ENCODE results near the gene VPS4B.
"Not testable (repeated sequence)": the region's sequence is repeated elsewhere in the genome, so short reads cannot be mapped to it uniquely, and the experiment has no call there.

VPS4B gene

GRCh38 chr18:63422087-63422863 is at the start of gene VPS4B:
TSS of gene VPS4B (minus strand) at chr18:63422476. CDS start at chr18:63422259, 217 bp downstream.
- FAIRE-seq, result peak; percentile 47

- FAIRE-seq, result no peak
Measured at GRCh38 chr18:63470751-63471150, 48.5 kb upstream of the VPS4B start.

- FAIRE-seq, result no peak
Measured at GRCh38 chr18:63468575-63468974, 46.3 kb upstream of the VPS4B start.

- no peak for FAIRE-seq
Measured at GRCh38 chr18:63467699-63468098, 45.4 kb upstream of the VPS4B start.

- FAIRE-seq, result no peak
Measured at GRCh38 chr18:63465059-63465458, 42.8 kb upstream of the VPS4B start.

GRCh38 chr18:63464434-63464833 is 42.2 kb upstream of the VPS4B start:
- FAIRE-seq, result no peak

- no peak for FAIRE-seq
Measured at GRCh38 chr18:63460414-63460813, 38.1 kb upstream of the VPS4B start.

- no peak for FAIRE-seq
Measured at GRCh38 chr18:63457977-63458376, 35.7 kb upstream of the VPS4B start.

- no peak for FAIRE-seq
Measured at GRCh38 chr18:63454497-63454896, 32.2 kb upstream of the VPS4B start.

- FAIRE-seq, result not testable (repeated sequence)
Measured at GRCh38 chr18:63452751-63453150, 30.5 kb upstream of the VPS4B start.

- no peak for FAIRE-seq
Measured at GRCh38 chr18:63451799-63452660, 29.8 kb upstream of the VPS4B start.

- FAIRE-seq, result no peak
Measured at GRCh38 chr18:63449426-63449825, 27.1 kb upstream of the VPS4B start.

GRCh38 chr18:63447066-63447465 is 24.8 kb upstream of the VPS4B start:
- no peak for FAIRE-seq

- no peak for FAIRE-seq
Measured at GRCh38 chr18:63446266-63446665, 24.0 kb upstream of the VPS4B start.

GRCh38 chr18:63445037-63445436 is 22.8 kb upstream of the VPS4B start:
- no peak for FAIRE-seq

- FAIRE-seq, result no peak
Measured at GRCh38 chr18:63444580-63444979, 22.3 kb upstream of the VPS4B start.

GRCh38 chr18:63443829-63444228 is 21.6 kb upstream of the VPS4B start:
- no peak for FAIRE-seq

GRCh38 chr18:63440881-63441280 is 18.6 kb upstream of the VPS4B start:
- no peak for FAIRE-seq

- FAIRE-seq, result no peak
Measured at GRCh38 chr18:63440219-63440618, 17.9 kb upstream of the VPS4B start.

GRCh38 chr18:63439334-63439733 is 17.1 kb upstream of the VPS4B start:
- peak; percentile 99 for FAIRE-seq

GRCh38 chr18:63438181-63438580 is 15.9 kb upstream of the VPS4B start:
- no peak for FAIRE-seq

- FAIRE-seq, result no peak
Measured at GRCh38 chr18:63433334-63433866, 11.1 kb upstream of the VPS4B start.

- FAIRE-seq, result no peak
Measured at GRCh38 chr18:63431180-63431579, 8.9 kb upstream of the VPS4B start.

- FAIRE-seq, result no peak
Measured at GRCh38 chr18:63430526-63430925, 8.2 kb upstream of the VPS4B start.

All from islet of Langerhans (tissue), 1 donor.